HepG2 (cell line): ENCODE results near the gene PIP5K1C. TPM values are rescaled to one million over a fixed set of nuclear protein-coding genes. Genes with fewer than 3 reads are reported as not detected.

Source experiments
- ATAC-seq: fragments of 200-7000 bp; cut with Tn5 transposase; 3 replicates; pipeline ENCODE4 v1.9.1; 2020; ENCODE audit warnings: mild to moderate bottlenecking, moderate library complexity
- BruUV-seq: library from RNA; stranded (reverse); fragments of 400-500 nt; replicated peaks from 2 replicates; lab custom pipeline; 2021; lab: Mats Ljungman, UMichigan
- CTCF ChIA-PET: fragments of 300-600 bp; formaldehyde crosslinking; extraction: SDS; loops from one replicate; lab custom pipeline; 2021; ENCODE audit warnings: low total read pairs, inconsistent platforms, low intra/inter-chr PET ratio; lab: Yijun Ruan, JAX
- POLR2A ChIA-PET: fragments of 350-600 bp; sonication (Branson Sonifier 250); formaldehyde crosslinking; loops from one replicate; lab custom pipeline; 2020; ENCODE audit warnings: antibody characterized with exemption, inconsistent platforms; lab: Yijun Ruan, JAX
- DNase-seq: peaks from one replicate; pipeline ENCODE4 v3.0.0-alpha.2; 2015; ENCODE audit warnings: low spot score
- FAIRE-seq: peaks from 3 replicates; lab custom pipeline; 2011; peaks lifted over from hg19 to GRCh38; lab: Jason Lieb, UNC
- H2AFZ ChIP-seq: one replicate; pipeline ENCODE4 v1.6.1; 2011; ENCODE audit warnings: low read length, inconsistent platforms
- H3K27ac ChIP-seq: fragments of 300-600 bp; 3 replicates; pipeline ENCODE4 v1.8.0; 2011; ENCODE audit warnings: mixed run types, mild to moderate bottlenecking, mixed read lengths, low read length, inconsistent platforms; ENCODE audit not compliant: insufficient read depth; ENCODE audit errors: extremely low read length
- H3K27me3 ChIP-seq, 2 experiments: fragments of 200-600 bp in 1 of 2; 2 replicates in 1 of 2; 3 replicates in 1 of 2; pipeline versions ENCODE4 v1.6.0 to v1.8.0; 2011; ENCODE audit warnings: low read length in 2 of 2, mild to moderate bottlenecking in 2 of 2, moderate library complexity in 2 of 2, inconsistent platforms in 1 of 2; ENCODE audit not compliant: insufficient read depth in 2 of 2, control insufficient read depth in 1 of 2
- H3K36me3 ChIP-seq, 2 experiments: fragments of 200-600 bp in 1 of 2; replicated peaks in 1 of 2; 2 replicates in 1 of 2; 3 replicates in 1 of 2; pipeline versions ENCODE4 v1.5.1 to v1.8.0; 2011; ENCODE audit warnings: low read length in 2 of 2, inconsistent platforms in 1 of 2; ENCODE audit not compliant: insufficient read depth in 2 of 2, control insufficient read depth in 1 of 2
- H3K4me1 ChIP-seq: 2 replicates; pipeline ENCODE4 v1.5.1; 2012; ENCODE audit warnings: low read length, inconsistent platforms; ENCODE audit not compliant: insufficient read depth
- H3K4me2 ChIP-seq: 2 replicates; pipeline ENCODE4 v1.6.0; 2011; ENCODE audit warnings: low read depth, low read length, inconsistent platforms
- H3K4me3 ChIP-seq, 3 experiments: fragments of 200-600 bp in 1 of 3; sonication (generic), shearing (Covaris generic) in 1 of 3; replicated peaks in 1 of 3; 2 replicates each; pipeline ENCODE4 v1.5.1; 2011 to 2016; ENCODE audit warnings: low read length in 3 of 3, inconsistent platforms in 2 of 3, low read depth in 2 of 3, mild to moderate bottlenecking in 2 of 3, control low read depth in 1 of 3, mixed read lengths in 1 of 3; ENCODE audit not compliant: insufficient read depth in 1 of 3
- H3K79me2 ChIP-seq: one replicate; pipeline ENCODE4 v1.6.1; 2011; ENCODE audit warnings: low read length, inconsistent platforms; ENCODE audit not compliant: insufficient read depth
- H3K9ac ChIP-seq: 2 replicates; pipeline ENCODE4 v1.6.0; 2011; ENCODE audit warnings: mild to moderate bottlenecking, low read depth, low read length, inconsistent platforms; ENCODE audit not compliant: insufficient read depth
- H3K9me3 ChIP-seq: 2 replicates; pipeline ENCODE4 v1.5.1; 2012; ENCODE audit warnings: mild to moderate bottlenecking, low read length
- H4K20me1 ChIP-seq: 2 replicates; pipeline ENCODE4 v1.6.0; 2011; ENCODE audit warnings: inconsistent platforms, mild to moderate bottlenecking, low read length, moderate library complexity; ENCODE audit not compliant: insufficient read depth
- GTF3A ChIP-seq: sonication (generic); formaldehyde crosslinking; conservative IDR thresholded peaks from 2 replicates; pipeline ENCODE4 v1.4.0; 2020; ENCODE audit warnings: mild to moderate bottlenecking, missing genetic modification reagents
- HOXA5 ChIP-seq: sonication (generic); formaldehyde crosslinking; IDR thresholded peaks from 2 replicates; pipeline ENCODE4 v1.4.0; 2020; ENCODE audit warnings: missing genetic modification reagents
- NFIB ChIP-seq: sonication (generic); formaldehyde crosslinking; IDR thresholded peaks from 2 replicates; pipeline ENCODE4 v1.9.0; 2021; ENCODE audit warnings: missing genetic modification reagents, mild to moderate bottlenecking, borderline replicate concordance
- REXO4 ChIP-seq: sonication (generic); formaldehyde crosslinking; IDR thresholded peaks from 2 replicates; pipeline ENCODE4 v1.8.0; 2022; ENCODE audit warnings: missing genetic modification reagents, mild to moderate bottlenecking, borderline replicate concordance
- SOX5 ChIP-seq: IDR thresholded peaks from 2 replicates; pipeline ENCODE4 v1.6.1; 2016; ENCODE audit warnings: borderline replicate concordance
- SPEN ChIP-seq: sonication (generic); formaldehyde crosslinking; IDR thresholded peaks from 2 replicates; pipeline ENCODE4 v1.5.1; 2020; ENCODE audit warnings: low read depth, mild to moderate bottlenecking, missing genetic modification reagents
- STAT5B ChIP-seq: sonication (generic); formaldehyde crosslinking; IDR thresholded peaks from 2 replicates; pipeline ENCODE4 v1.4.0; 2020; ENCODE audit warnings: missing genetic modification reagents
- THYN1 ChIP-seq: sonication (generic); formaldehyde crosslinking; IDR thresholded peaks from 2 replicates; pipeline ENCODE4 v1.8.1; 2023; ENCODE audit warnings: low read depth, mild to moderate bottlenecking, moderate library complexity, missing genetic modification reagents, borderline replicate concordance
- ZKSCAN1 ChIP-seq: fragments of 150-350 bp; IDR thresholded peaks from 2 replicates; pipeline ENCODE4 v1.6.1; 2014; ENCODE audit warnings: low read length
- ZKSCAN8 ChIP-seq: IDR thresholded peaks from 2 replicates; pipeline ENCODE4 v1.6.1; 2016; ENCODE audit warnings: borderline replicate concordance, missing genetic modification reagents, missing compliant biosample characterization
- ZNF331 ChIP-seq: sonication (generic); formaldehyde crosslinking; IDR thresholded peaks from 2 replicates; pipeline ENCODE4 v1.4.0; 2020; ENCODE audit warnings: missing genetic modification reagents
- ZNF564 ChIP-seq: sonication (generic); formaldehyde crosslinking; IDR thresholded peaks from 2 replicates; pipeline ENCODE4 v1.8.1; 2023; ENCODE audit warnings: mild to moderate bottlenecking, missing genetic modification reagents
- ZNF674 ChIP-seq: sonication (generic); formaldehyde crosslinking; IDR thresholded peaks from 2 replicates; pipeline ENCODE4 v1.5.0; 2020; ENCODE audit warnings: low read depth, mild to moderate bottlenecking, missing genetic modification reagents
- WGBS: methylation state at CpG from one replicate; pipeline ENCODE4 v1.1.6; 2017; ENCODE audit warnings: low lambda C conversion rate; 5-methylcytosine and 5-hydroxymethylcytosine counted together
- in situ Hi-C: cut with HindIII; loops from 2 replicates; pipeline ENCODE4 v1.10.0; 2017; ENCODE audit warnings: low pct_unique_long_range_greater_than_20kb; ENCODE audit not compliant: extremely low pct_ligation_motif_present
- intact Hi-C: fragments of 100-400 bp; cut with micrococcal nuclease; formaldehyde crosslinking; loops from one replicate; pipeline ENCODE4 v1.10.0; 2022; ENCODE audit not compliant: unreplicated experiment
- polyA plus RNA-seq, 8 experiments: library from polyadenylated mRNA; depleted of rRNA in 3 of 8; stranded (reverse) in 7 of 8; unstranded in 1 of 8; fragments of >200 nt; fragmentation: Illumina TruSeq in 4 of 8; extraction: Trizol in 4 of 8; gene quantifications; 2 replicates each; pipeline versions ENCODE4 v1.2.1 to v1.2.3, GENCODE V29; 2011 to 2016; ENCODE audit warnings: low read depth in 4 of 8, missing spikeins in 1 of 8, mixed read lengths in 1 of 8; ENCODE audit not compliant: insufficient read depth in 1 of 8
- total RNA-seq, 5 experiments: library from RNA; depleted of rRNA; stranded (reverse); fragments of >200 nt; fragmentation: Illumina TruSeq; extraction: Trizol; gene quantifications; 2 replicates each; pipeline ENCODE4 v1.2.3, GENCODE V29; 2016; ENCODE audit warnings: low read depth in 1 of 5
- TF ChIP-seq, protein P1 (sequence below): sonication (generic); formaldehyde crosslinking; IDR thresholded peaks from 2 replicates; pipeline ENCODE4 v1.4.0; 2020; ENCODE audit warnings: mild to moderate bottlenecking, missing genetic modification reagents
- TF ChIP-seq, protein P2 (sequence below): sonication (generic); formaldehyde crosslinking; IDR thresholded peaks from 2 replicates; pipeline ENCODE4 v1.5.0; 2020; ENCODE audit warnings: missing genetic modification reagents
- TF ChIP-seq, protein P3 (sequence below): sonication (generic); formaldehyde crosslinking; IDR thresholded peaks from 2 replicates; pipeline ENCODE4 v1.4.0; 2020; ENCODE audit warnings: missing genetic modification reagents
- TF ChIP-seq, protein P4 (sequence below): sonication (generic); formaldehyde crosslinking; IDR thresholded peaks from 2 replicates; pipeline ENCODE4 v1.4.0; 2020; ENCODE audit warnings: low read depth, mild to moderate bottlenecking, missing genetic modification reagents

PIP5K1C gene
- total and polyA plus RNA-seq, 2 of the 13 experiments (the other 11 are each of a cell fraction or from before 2014, with no cell fraction given) = 3.6 to 4.3 TPM

DNA sequence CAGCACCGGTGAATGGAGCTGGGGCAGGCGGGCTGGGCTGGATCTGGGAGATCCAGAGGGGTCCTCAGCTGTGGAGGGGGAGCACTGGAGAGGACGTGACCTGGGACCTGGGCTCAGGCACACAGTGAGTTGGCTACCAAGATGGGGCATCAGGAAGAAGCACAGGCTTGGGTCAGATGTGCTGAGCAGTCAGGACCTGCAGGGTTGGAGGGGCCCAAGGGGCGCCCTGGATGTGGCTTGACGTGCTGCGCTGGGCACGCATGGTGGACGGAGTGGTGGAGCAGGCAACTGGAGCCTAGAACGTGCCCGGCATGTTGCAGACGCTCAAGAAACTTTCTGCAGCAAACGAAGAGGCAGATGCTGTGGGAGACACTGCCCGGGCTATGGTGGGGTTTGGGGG is 20.7 kb downstream of the PIP5K1C start (continued):
- TF ChIP-seq HOXA5 = no peak
- no peak for TF ChIP-seq ZKSCAN1
- TF ChIP-seq NFIB (CRISPR knock-in tag) = no peak
- no peak for TF ChIP-seq ZNF331 (CRISPR knock-in tag)
- TF ChIP-seq REXO4 = no peak
- TF ChIP-seq ZKSCAN8 = no peak
- no peak for TF ChIP-seq STAT5B (CRISPR knock-in tag)
- no peak for TF ChIP-seq GTF3A (CRISPR knock-in tag)
- TF ChIP-seq, protein P1, sequence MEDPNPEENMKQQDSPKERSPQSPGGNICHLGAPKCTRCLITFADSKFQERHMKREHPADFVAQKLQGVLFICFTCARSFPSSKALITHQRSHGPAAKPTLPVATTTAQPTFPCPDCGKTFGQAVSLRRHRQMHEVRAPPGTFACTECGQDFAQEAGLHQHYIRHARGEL = no peak
- TF ChIP-seq, protein P2, sequence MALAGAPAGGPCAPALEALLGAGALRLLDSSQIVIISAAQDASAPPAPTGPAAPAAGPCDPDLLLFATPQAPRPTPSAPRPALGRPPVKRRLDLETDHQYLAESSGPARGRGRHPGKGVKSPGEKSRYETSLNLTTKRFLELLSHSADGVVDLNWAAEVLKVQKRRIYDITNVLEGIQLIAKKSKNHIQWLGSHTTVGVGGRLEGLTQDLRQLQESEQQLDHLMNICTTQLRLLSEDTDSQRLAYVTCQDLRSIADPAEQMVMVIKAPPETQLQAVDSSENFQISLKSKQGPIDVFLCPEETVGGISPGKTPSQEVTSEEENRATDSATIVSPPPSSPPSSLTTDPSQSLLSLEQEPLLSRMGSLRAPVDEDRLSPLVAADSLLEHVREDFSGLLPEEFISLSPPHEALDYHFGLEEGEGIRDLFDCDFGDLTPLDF = no peak

DNA sequence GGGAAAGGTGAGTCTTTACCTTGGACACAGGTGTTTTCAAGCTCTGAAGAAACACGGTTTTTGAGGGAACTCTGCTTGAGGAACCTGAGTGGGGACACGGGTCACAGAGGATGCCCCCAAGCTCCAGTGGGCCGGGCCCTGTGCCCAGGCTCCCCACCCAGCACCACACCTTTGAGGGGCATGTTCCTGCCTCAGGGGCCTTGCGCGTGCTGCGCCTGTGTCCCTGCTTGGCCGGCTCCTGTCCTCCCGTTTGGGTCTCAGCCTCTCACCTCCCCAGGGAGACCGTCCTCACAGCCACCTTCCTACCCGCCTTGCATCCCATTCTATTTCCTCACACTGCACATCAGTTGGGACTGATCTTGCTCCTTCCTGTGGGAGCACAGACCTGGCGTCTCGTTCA is 21.1 kb downstream of the PIP5K1C start:
- BruUV-seq = no TSS peak
- Histone ChIP-seq H3K27ac (no peak overlapping the region), H2AFZ (no peak overlapping the region), H4K20me1 (no peaks in the 10 kb centered on the region), H3K36me3 (peaks cover 2 to 3% of the 10 kb centered on the region in 2 experiments; a peak in 1 of 5 replicates), H3K9ac (no peak overlapping the region), H3K27me3 (no peaks in the 10 kb centered on the region), H3K4me3 (no peak overlapping the region), H3K4me2 (no peak overlapping the region), H3K4me1 (no peaks in the 10 kb centered on the region), H3K9me3 (peaks cover 1% of the 10 kb centered on the region; the same call in 1 of the 2 replicates), H3K79me2 (no peaks in the 10 kb centered on the region)
- intact Hi-C loops (no loop called here), in situ Hi-C loops (no loop called here)
- no peak for ATAC-seq
- POLR2A ChIA-PET = no interaction called here
- 83% methylated on average over 8 of the region's 12 CpGs for WGBS
- no peak for FAIRE-seq
- no peak for DNase-seq
- CTCF ChIA-PET = no interaction called here
- no peak for TF ChIP-seq ZNF674
- TF ChIP-seq SOX5 (CRISPR knock-in tag) = no peak
- TF ChIP-seq THYN1 = no peak
- no peak for TF ChIP-seq SPEN (CRISPR knock-in tag)
- TF ChIP-seq, protein P3, sequence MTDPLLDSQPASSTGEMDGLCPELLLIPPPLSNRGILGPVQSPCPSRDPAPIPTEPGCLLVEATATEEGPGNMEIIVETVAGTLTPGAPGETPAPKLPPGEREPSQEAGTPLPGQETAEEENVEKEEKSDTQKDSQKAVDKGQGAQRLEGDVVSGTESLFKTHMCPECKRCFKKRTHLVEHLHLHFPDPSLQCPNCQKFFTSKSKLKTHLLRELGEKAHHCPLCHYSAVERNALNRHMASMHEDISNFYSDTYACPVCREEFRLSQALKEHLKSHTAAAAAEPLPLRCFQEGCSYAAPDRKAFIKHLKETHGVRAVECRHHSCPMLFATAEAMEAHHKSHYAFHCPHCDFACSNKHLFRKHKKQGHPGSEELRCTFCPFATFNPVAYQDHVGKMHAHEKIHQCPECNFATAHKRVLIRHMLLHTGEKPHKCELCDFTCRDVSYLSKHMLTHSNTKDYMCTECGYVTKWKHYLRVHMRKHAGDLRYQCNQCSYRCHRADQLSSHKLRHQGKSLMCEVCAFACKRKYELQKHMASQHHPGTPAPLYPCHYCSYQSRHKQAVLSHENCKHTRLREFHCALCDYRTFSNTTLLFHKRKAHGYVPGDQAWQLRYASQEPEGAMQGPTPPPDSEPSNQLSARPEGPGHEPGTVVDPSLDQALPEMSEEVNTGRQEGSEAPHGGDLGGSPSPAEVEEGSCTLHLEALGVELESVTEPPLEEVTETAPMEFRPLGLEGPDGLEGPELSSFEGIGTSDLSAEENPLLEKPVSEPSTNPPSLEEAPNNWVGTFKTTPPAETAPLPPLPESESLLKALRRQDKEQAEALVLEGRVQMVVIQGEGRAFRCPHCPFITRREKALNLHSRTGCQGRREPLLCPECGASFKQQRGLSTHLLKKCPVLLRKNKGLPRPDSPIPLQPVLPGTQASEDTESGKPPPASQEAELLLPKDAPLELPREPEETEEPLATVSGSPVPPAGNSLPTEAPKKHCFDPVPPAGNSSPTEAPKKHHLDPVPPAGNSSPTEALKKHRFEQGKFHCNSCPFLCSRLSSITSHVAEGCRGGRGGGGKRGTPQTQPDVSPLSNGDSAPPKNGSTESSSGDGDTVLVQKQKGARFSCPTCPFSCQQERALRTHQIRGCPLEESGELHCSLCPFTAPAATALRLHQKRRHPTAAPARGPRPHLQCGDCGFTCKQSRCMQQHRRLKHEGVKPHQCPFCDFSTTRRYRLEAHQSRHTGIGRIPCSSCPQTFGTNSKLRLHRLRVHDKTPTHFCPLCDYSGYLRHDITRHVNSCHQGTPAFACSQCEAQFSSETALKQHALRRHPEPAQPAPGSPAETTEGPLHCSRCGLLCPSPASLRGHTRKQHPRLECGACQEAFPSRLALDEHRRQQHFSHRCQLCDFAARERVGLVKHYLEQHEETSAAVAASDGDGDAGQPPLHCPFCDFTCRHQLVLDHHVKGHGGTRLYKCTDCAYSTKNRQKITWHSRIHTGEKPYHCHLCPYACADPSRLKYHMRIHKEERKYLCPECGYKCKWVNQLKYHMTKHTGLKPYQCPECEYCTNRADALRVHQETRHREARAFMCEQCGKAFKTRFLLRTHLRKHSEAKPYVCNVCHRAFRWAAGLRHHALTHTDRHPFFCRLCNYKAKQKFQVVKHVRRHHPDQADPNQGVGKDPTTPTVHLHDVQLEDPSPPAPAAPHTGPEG (CRISPR knock-in tag) = no peak
- no peak for TF ChIP-seq ZNF564
- TF ChIP-seq, protein P4, sequence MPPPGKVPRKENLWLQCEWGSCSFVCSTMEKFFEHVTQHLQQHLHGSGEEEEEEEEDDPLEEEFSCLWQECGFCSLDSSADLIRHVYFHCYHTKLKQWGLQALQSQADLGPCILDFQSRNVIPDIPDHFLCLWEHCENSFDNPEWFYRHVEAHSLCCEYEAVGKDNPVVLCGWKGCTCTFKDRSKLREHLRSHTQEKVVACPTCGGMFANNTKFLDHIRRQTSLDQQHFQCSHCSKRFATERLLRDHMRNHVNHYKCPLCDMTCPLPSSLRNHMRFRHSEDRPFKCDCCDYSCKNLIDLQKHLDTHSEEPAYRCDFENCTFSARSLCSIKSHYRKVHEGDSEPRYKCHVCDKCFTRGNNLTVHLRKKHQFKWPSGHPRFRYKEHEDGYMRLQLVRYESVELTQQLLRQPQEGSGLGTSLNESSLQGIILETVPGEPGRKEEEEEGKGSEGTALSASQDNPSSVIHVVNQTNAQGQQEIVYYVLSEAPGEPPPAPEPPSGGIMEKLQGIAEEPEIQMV (CRISPR knock-in tag) = no peak
